Measurements from ENCODE around the gene SKIC2.

SKIC2 gene

DNA sequence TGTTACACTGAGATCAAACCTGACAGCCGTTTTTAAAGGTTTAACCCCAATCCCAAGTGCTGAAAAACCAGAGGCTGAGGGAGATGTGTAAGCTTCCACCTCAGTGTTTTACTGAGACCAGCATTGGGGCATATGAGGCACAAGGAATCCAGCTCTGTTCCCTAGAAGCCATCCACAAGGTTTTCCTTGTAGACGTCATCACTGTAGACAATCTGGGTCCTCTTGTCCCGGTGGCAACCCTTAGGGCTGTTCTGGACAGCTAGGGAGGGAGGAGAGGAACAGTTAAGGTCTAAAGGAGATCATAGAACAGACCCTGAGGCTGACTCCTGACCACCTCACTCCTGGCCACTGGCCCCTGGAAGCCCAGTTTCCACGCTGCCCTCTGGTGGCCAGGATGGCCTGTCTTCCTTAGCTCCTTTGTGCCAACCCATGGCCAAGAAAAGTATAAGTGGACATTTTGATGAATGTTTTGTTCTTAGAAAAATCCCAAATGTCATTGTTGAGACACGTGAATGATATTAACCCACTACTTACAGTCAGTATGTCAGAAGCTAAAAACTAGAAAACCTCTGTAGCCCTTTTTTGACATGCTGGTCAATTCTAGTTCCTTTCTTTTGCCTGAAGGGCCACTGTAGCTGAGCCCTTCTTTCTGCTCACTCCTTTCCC, 6.7 kb upstream of the SKIC2 start:
- no peaks in the 10 kb centered on the region for H3K27me3 Mint-ChIP-seq
- peak overlapping the region; percentile 59 for H3K27ac Mint-ChIP-seq
- H3K36me3 Mint-ChIP-seq (ENCODE audit: low read depth): peaks cover 67% of the 10 kb centered on the region
- H3K4me3 Mint-ChIP-seq: no peak overlapping the region
- H3K9me3 Mint-ChIP-seq: no peaks in the 10 kb centered on the region
- H3K4me1 Mint-ChIP-seq (ENCODE audit: low read depth): peaks cover 6% of the 10 kb centered on the region
- DNase-seq: peak; percentile 55

GRCh38 chr6:31952890-31953289, 6.1 kb upstream of the SKIC2 start:
- Mint-ChIP-seq H3K27me3 (no peaks in the 10 kb centered on the region), H3K4me1 (ENCODE audit: low read depth) (peaks cover 12% of the 10 kb centered on the region), H3K9me3 (no peaks in the 10 kb centered on the region), H3K27ac (peak overlapping the region; percentile 59), H3K36me3 (ENCODE audit: low read depth) (peaks cover 74% of the 10 kb centered on the region), H3K4me3 (no peak overlapping the region)
- no peak for DNase-seq

DNA sequence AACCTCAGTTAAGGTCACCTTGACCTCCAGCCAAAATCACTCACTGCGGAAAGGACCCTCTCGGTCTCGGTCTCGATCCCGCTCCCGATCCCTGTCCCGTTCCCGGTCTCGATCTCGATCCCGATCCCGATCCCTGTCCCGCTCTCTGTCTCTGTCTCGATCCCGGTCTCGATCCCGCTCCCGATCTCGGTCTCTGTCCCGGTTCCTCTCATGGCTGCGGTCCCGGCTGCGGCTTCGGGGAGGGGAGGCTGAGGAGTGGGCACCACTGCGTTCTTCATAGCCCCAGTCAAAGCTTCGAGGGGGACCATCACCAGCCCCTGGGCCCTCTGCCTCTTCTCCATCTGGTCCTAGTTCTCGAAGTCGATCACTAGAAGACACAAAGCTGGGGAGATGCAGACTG, 4.5 kb upstream of the SKIC2 start:
- Mint-ChIP-seq H3K36me3 (ENCODE audit: low read depth) (peaks cover 87% of the 10 kb centered on the region), H3K9me3 (no peaks in the 10 kb centered on the region), H3K27me3 (no peaks in the 10 kb centered on the region), H3K4me3 (no peak overlapping the region), H3K27ac (peak overlapping the region; percentile 45), H3K4me1 (ENCODE audit: low read depth) (peaks cover 24% of the 10 kb centered on the region)
- DNase-seq: no peak

DNA sequence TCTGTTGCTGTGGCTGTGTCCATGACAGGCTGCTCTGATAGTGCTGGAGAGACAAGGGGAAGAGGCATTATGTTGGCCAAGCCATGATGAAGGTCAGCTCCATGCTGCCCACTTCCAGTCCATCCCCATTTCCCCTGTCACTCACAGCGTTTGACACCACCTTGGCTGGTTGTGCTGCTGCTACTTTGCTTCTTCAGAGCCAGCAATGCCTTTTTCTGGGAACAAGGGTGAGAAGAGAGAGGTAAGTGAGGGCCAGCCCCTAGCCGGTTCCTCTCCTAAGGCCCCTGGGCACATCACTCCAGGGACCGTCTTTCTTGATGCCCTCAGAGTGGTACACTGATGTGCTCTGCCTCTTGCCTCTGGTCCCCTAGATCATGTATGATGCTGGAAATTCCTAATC, 2.2 kb upstream of the SKIC2 start:
- H3K27me3 Mint-ChIP-seq: no peaks in the 10 kb centered on the region
- no peaks in the 10 kb centered on the region for H3K9me3 Mint-ChIP-seq
- peak overlapping the region; percentile 99 for H3K4me3 Mint-ChIP-seq
- H3K4me1 Mint-ChIP-seq (ENCODE audit: low read depth): peaks cover 46% of the 10 kb centered on the region
- H3K27ac Mint-ChIP-seq: peak overlapping the region; percentile 60
- H3K36me3 Mint-ChIP-seq (ENCODE audit: low read depth): peaks cover 95% of the 10 kb centered on the region
- no peak for DNase-seq

- Mint-ChIP-seq H3K4me3 (peak overlapping the region; percentile 99), H3K9me3 (no peaks in the 10 kb centered on the region), H3K27ac (peak overlapping the region; percentile 96), H3K4me1 (ENCODE audit: low read depth) (peaks cover 47% of the 10 kb centered on the region), H3K36me3 (ENCODE audit: low read depth) (peaks cover 95% of the 10 kb centered on the region), H3K27me3 (no peaks in the 10 kb centered on the region)
- no peak for DNase-seq
Measured at GRCh38 chr6:31958412-31958740, 599 bp upstream of the SKIC2 start.

- Mint-ChIP-seq H3K4me1 (ENCODE audit: low read depth) (peaks cover 47% of the 10 kb centered on the region), H3K9me3 (no peaks in the 10 kb centered on the region), H3K27ac (peak overlapping the region; percentile 98), H3K27me3 (no peaks in the 10 kb centered on the region), H3K4me3 (no peak overlapping the region), H3K36me3 (ENCODE audit: low read depth) (peaks cover 96% of the 10 kb centered on the region)
- no peak for DNase-seq
Measured at GRCh38 chr6:31961616-31962015, 2.6 kb downstream of the SKIC2 start.

DNA sequence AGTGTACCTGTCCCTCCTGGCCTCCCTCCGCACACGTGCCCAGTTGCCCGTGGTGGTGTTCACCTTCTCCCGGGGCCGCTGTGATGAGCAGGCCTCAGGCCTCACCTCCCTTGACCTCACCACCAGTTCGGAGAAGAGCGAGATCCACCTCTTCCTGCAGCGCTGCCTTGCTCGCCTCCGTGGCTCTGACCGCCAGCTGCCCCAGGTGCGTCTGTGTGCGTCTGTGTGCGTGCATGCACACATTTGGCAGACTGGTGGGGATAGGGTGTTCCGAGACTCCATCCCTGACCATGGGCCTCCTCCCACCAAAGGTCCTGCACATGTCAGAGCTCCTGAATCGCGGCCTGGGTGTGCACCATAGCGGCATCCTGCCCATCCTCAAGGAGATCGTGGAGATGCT, 4.9 kb downstream of the SKIC2 start:
- Mint-ChIP-seq H3K9me3 (no peaks in the 10 kb centered on the region), H3K4me1 (ENCODE audit: low read depth) (peaks cover 29% of the 10 kb centered on the region), H3K36me3 (ENCODE audit: low read depth) (peaks cover 98% of the 10 kb centered on the region)

DNA sequence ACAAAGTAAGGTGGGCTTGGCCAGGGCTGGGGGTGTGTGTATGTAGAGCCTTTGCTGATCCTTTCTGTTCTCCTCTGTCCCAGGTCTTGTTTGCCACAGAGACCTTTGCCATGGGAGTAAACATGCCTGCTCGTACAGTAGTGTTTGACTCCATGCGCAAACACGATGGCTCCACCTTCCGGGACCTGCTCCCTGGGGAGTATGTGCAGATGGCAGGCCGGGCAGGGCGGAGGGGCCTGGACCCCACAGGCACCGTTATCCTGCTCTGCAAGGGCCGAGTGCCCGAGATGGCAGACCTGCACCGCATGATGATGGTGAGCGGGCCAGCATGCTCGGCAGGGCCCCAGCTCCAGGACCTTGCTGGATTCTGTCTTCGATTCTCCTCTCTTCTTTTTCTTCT, 6.7 kb downstream of the SKIC2 start:
- H3K36me3 Mint-ChIP-seq (ENCODE audit: low read depth): peaks cover 100% of the 10 kb centered on the region
- no peak overlapping the region for H3K4me3 Mint-ChIP-seq
- no peak for DNase-seq
- H3K4me1 Mint-ChIP-seq (ENCODE audit: low read depth): peaks cover 28% of the 10 kb centered on the region
- no peaks in the 10 kb centered on the region for H3K9me3 Mint-ChIP-seq
- H3K27ac Mint-ChIP-seq: no peak overlapping the region
- H3K27me3 Mint-ChIP-seq: no peaks in the 10 kb centered on the region

More for the DNA sequence above, 4.9 kb downstream of the SKIC2 start:
- peak overlapping the region; percentile 22 for H3K27ac Mint-ChIP-seq
- no peak overlapping the region for H3K4me3 Mint-ChIP-seq
- DNase-seq: no peak
- H3K27me3 Mint-ChIP-seq: no peaks in the 10 kb centered on the region

DNA sequence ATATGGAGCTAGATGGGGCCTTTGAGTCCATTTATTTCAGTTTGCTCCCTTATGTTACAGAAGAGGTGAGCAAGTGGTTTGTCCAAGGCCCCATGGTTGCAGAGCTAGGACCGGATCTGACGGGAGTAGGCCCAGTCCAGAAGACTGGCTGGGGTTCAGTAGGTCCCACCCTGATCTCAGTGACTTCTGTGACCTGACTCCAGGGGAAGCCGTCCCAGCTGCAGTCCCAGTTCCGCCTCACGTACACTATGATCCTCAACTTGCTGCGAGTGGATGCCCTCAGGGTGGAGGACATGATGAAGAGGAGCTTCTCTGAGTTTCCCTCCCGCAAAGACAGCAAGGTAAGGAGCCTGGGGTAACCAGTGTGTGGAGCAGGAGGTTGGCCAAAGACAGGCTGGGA, 7.5 kb downstream of the SKIC2 start:
- no peak overlapping the region for H3K27ac Mint-ChIP-seq
- no peaks in the 10 kb centered on the region for H3K27me3 Mint-ChIP-seq
- no peak for DNase-seq
- H3K36me3 Mint-ChIP-seq (ENCODE audit: low read depth): peaks cover 99% of the 10 kb centered on the region
- no peaks in the 10 kb centered on the region for H3K9me3 Mint-ChIP-seq
- no peak overlapping the region for H3K4me3 Mint-ChIP-seq
- H3K4me1 Mint-ChIP-seq (ENCODE audit: low read depth): peaks cover 28% of the 10 kb centered on the region

GRCh38 chr6:31966997-31967925, 8.3 kb downstream of the SKIC2 start:
- no peak for DNase-seq
- Mint-ChIP-seq H3K4me3 (no peak overlapping the region), H3K27ac (peak overlapping the region; percentile 100), H3K27me3 (no peaks in the 10 kb centered on the region), H3K36me3 (ENCODE audit: low read depth) (peaks cover 97% of the 10 kb centered on the region), H3K4me1 (ENCODE audit: low read depth) (peaks cover 28% of the 10 kb centered on the region), H3K9me3 (no peaks in the 10 kb centered on the region)

DNA sequence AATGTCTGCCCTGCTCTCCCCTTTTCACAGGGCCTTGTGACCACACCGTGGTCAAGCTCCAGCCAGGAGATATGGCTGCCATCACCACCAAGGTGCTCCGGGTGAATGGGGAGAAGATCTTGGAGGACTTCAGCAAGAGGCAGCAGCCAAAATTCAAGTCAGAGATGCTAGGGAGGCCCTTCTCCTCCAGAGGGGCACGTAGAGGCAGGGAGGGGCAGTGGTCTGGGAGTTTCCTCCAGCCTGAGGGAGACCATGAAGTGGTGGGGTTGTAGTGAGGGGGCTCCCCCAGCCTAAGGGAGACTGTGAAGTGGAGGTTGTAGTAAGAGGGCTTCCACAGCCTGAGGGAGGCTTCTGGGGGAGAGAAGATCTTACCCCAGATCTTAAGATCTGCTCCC, 8.9 kb downstream of the SKIC2 start:
- Mint-ChIP-seq H3K4me1 (ENCODE audit: low read depth) (peaks cover 33% of the 10 kb centered on the region), H3K27ac (peak overlapping the region; percentile 100), H3K36me3 (ENCODE audit: low read depth) (peaks cover 97% of the 10 kb centered on the region), H3K4me3 (no peak overlapping the region), H3K27me3 (no peaks in the 10 kb centered on the region), H3K9me3 (no peaks in the 10 kb centered on the region)
- DNase-seq: no peak

DNA sequence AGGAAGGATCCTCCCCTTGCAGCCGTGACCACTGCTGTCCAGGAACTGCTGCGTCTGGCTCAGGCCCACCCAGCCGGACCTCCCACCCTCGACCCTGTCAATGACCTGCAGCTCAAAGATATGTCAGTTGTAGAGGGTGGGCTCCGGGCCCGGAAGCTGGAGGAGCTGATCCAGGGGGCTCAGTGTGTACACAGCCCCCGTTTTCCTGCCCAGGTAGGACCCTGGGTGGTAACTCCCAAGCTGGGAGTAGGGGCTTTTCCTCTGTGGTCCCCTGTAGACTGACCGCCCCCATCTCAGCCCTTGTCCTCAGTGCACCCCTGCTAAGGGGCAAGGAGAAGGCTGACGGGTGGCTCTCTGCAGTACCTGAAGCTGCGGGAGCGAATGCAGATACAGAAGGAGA, 9.4 kb downstream of the SKIC2 start:
- Mint-ChIP-seq H3K9me3 (no peaks in the 10 kb centered on the region), H3K27me3 (no peaks in the 10 kb centered on the region), H3K4me1 (ENCODE audit: low read depth) (peaks cover 37% of the 10 kb centered on the region), H3K36me3 (ENCODE audit: low read depth) (peaks cover 96% of the 10 kb centered on the region), H3K27ac (peak overlapping the region; percentile 100), H3K4me3 (no peak overlapping the region)
- DNase-seq: no peak

DNA sequence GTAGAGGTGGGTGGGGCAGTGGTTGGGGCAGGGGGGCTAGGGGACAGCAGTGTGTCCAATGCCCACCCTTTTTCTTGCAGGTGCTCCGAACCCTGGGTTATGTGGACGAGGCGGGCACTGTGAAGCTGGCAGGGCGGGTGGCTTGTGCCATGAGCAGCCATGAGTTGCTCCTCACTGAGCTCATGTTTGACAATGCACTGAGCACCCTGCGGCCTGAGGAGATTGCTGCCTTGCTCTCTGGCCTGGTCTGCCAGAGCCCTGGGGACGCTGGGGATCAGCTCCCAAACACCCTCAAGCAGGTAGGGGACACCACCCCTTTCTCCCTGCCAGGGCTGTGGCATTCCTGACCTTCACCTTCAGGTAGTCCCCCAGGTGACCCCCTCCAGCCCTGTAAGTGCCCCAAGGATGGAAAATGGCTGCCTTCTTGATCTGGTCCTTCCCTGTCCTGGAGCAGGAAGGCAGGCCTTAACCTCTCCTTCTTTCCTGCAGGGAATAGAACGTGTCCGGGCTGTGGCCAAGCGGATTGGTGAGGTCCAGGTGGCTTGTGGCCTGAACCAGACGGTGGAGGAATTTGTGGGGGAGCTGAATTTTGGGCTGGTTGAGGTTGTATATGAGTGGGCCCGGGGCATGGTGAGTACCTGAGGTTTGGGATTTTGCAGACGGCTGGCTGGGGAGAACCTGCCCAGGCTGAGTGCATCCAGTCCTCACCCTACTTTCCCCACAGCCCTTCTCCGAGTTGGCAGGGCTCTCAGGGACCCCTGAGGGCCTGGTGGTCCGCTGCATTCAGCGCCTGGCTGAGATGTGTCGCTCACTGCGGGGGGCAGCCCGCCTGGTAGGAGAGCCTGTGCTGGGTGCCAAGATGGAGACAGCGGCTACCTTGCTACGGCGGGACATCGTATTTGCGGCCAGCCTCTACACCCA, 10.1 kb downstream of the SKIC2 start:
- Mint-ChIP-seq H3K4me3 (peak overlapping the region; percentile 96), H3K27me3 (no peaks in the 10 kb centered on the region), H3K27ac (peak overlapping the region; percentile 100), H3K4me1 (ENCODE audit: low read depth) (peaks cover 44% of the 10 kb centered on the region), H3K9me3 (no peaks in the 10 kb centered on the region), H3K36me3 (ENCODE audit: low read depth) (peaks cover 94% of the 10 kb centered on the region)
- DNase-seq: no peak
